Measurements from ENCODE around the gene MAST3.
A peak's percentile ranks its signal among the peaks of the same experiment; 100 is the strongest.

The MAST3 gene

GRCh38 chr19:18156841-18157464, 59.4 kb downstream of the MAST3 start (continued):
- TF ChIP-seq HIC1 (tag by site-specific recombination; IDR thresholded peaks at IDR 0.05): peak; percentile 82
- no peak for TF ChIP-seq ZNF513 (tag by site-specific recombination; IDR thresholded peaks at IDR 0.05)
- no peak for TF ChIP-seq ZNF280D (tag by site-specific recombination; IDR thresholded peaks at IDR 0.05)
- TF ChIP-seq ZNF629 (tag by site-specific recombination; IDR thresholded peaks at IDR 0.05): peak; percentile 16
- no peak for TF ChIP-seq RBAK (tag by site-specific recombination; IDR thresholded peaks at IDR 0.05)
- TF ChIP-seq SP2 (tag by site-specific recombination; IDR thresholded peaks at IDR 0.05): peak; percentile 31
- TF ChIP-seq ZNF433 (tag by site-specific recombination; IDR thresholded peaks at IDR 0.05; ENCODE audit: low read depth): no peak
- TF ChIP-seq BCL11B (tag by site-specific recombination; IDR thresholded peaks at IDR 0.05; ENCODE audit: low read depth): no peak
- TF ChIP-seq ZNF157 (tag by site-specific recombination; IDR thresholded peaks at IDR 0.05): no peak
- no peak for TF ChIP-seq ZNF660 (tag by site-specific recombination; IDR thresholded peaks at IDR 0.05)
- TF ChIP-seq KLF8 (tag by site-specific recombination; IDR thresholded peaks at IDR 0.05): peak; percentile 56; the same call in 1 of the 2 replicates
- TF ChIP-seq SCRT1 (tag by site-specific recombination; IDR thresholded peaks at IDR 0.05; ENCODE audit: borderline replicate concordance): no peak
- no peak for TF ChIP-seq ZNF16 (tag by site-specific recombination; IDR thresholded peaks at IDR 0.05; ENCODE audit: low read depth)
- TF ChIP-seq ZBTB48 (tag by site-specific recombination; IDR thresholded peaks at IDR 0.05): no peak
- TF ChIP-seq ZNF488 (tag by site-specific recombination; IDR thresholded peaks at IDR 0.05): no peak
- TF ChIP-seq ZNF645 (tag by site-specific recombination; IDR thresholded peaks at IDR 0.05): no peak
- no peak for TF ChIP-seq ZNF394 (tag by site-specific recombination; IDR thresholded peaks at IDR 0.05; ENCODE audit: borderline replicate concordance)
- no peak for TF ChIP-seq GFI1B (tag by site-specific recombination; IDR thresholded peaks at IDR 0.05)
- no peak for TF ChIP-seq ZNF707 (tag by site-specific recombination; IDR thresholded peaks at IDR 0.05)
- no peak for TF ChIP-seq BCL6B (tag by site-specific recombination; IDR thresholded peaks at IDR 0.05)
- no peak for TF ChIP-seq ZNF292 (tag by site-specific recombination; IDR thresholded peaks at IDR 0.05; ENCODE audit: borderline replicate concordance, low read depth)
- TF ChIP-seq ZNF133 (tag by site-specific recombination; IDR thresholded peaks at IDR 0.05): no peak
- no peak for TF ChIP-seq ZNF514 (tag by site-specific recombination; IDR thresholded peaks at IDR 0.05)
- TF ChIP-seq ZSCAN5A (tag by site-specific recombination; IDR thresholded peaks at IDR 0.05): no peak
- no peak for TF ChIP-seq ZNF350 (tag by site-specific recombination; IDR thresholded peaks at IDR 0.05)
- TF ChIP-seq ZSCAN30 (tag by site-specific recombination; IDR thresholded peaks at IDR 0.05): peak; percentile 95
- TF ChIP-seq GLIS2 (tag by site-specific recombination; IDR thresholded peaks at IDR 0.05): peak; percentile 88
- no peak; the same call in 1 of the 2 replicates for TF ChIP-seq ZBTB20 (tag by site-specific recombination; IDR thresholded peaks at IDR 0.05)
- 0 out of 2 replicates have a peak, but pooled peaks have one; percentile 19 for TF ChIP-seq ZNF366 (tag by site-specific recombination; conservative IDR thresholded peaks at IDR 0.05)
- no peak for TF ChIP-seq ZNF658 (tag by site-specific recombination; IDR thresholded peaks at IDR 0.05)

Data from HEK293 (cell line).